MG63 (cell line): ENCODE measurements around the gene PCDHAC2. TPM values are rescaled to one million over a fixed set of nuclear protein-coding genes. Genes with fewer than 3 reads are reported as not detected.

ENCODE experiments used
- DNase-seq: peaks from one replicate; pipeline ENCODE4 v3.0.0-alpha.2; 2020
- H3K27me3 ChIP-seq: fragments of 250-450 bp; sonication (Bioruptor Pico); 2 replicates; pipeline ENCODE4 v1.5.1; 2020; ENCODE audit warnings: mild to moderate bottlenecking, moderate library complexity
- H3K36me3 ChIP-seq: fragments of 250-450 bp; sonication (Bioruptor Pico); 2 replicates; pipeline ENCODE4 v1.5.1; 2020; ENCODE audit warnings: mild to moderate bottlenecking, moderate library complexity
- H3K4me3 ChIP-seq: fragments of 250-450 bp; sonication (Bioruptor Pico); 2 replicates; pipeline ENCODE4 v1.5.1; 2020; ENCODE audit warnings: mild to moderate bottlenecking, moderate library complexity
- H3K9me3 ChIP-seq: fragments of 250-450 bp; sonication (Bioruptor Pico); 2 replicates; pipeline ENCODE4 v1.5.1; 2020; ENCODE audit warnings: mild to moderate bottlenecking, moderate library complexity
- total RNA-seq: library from RNA; depleted of rRNA; stranded (reverse); fragments of >200 nt; shearing (Covaris generic); gene quantifications from 2 replicates; pipeline ENCODE4 v1.2.3, GENCODE V29; 2014; ENCODE audit warnings: low replicate concordance; rRNA removed

The PCDHAC2 gene
- total RNA-seq = 0.07 TPM in 1 of 2 replicates, not detected in the other

DNA sequence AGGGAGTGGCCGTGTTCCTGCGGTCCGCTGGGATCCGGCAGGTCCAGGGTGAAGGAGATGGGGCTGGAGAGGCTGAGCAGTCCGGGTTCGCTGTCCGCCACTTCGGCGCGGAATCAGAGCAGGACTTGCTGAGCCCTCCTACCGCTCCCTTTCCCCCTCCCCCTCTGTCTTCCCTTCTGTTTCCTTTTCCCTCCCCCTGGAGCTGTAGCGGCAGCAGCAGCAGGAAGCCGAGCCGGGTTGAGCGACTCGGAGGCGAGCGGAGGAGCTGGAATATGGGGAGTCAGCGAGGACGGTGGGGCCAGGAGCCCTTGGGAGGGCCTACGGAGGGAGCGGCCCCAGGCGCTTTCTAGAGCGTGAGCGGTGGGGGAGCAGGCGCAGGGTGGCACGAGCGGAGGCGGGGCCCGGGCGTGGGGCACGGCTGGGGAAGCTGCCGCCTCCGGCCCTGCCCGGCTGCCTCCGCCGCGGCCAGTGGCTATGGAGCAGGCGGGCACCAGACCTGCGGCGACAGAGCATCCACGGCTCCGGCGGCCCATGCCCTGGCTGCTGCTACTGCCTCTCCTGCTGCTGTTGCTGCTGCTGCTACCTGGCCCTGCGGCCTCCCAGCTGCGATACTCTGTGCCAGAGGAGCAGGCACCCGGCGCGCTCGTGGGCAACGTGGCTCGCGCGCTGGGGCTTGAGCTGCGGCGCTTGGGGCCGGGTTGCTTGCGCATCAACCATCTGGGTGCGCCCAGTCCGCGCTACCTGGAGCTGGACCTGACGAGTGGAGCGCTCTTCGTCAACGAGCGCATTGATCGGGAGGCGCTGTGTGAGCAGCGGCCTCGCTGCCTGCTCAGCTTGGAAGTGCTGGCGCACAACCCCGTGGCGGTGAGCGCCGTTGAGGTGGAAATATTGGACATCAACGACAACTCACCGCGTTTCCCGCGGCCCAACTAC lies at the start of gene PCDHAC2:
Gene PCDHAC2, plus strand, starts transcription at position 184 of the 933 bp plus-strand sequence. Its CDS starts 291 bp downstream, at position 475.
- Histone ChIP-seq H3K27me3 (peaks cover 5% of the 10 kb centered on the region; the same call in 1 of the 2 replicates), H3K4me3 (peak within 1 kb of the TSS; percentile 53), H3K36me3 (no peaks in the 10 kb centered on the region), H3K9me3 (no peaks in the 10 kb centered on the region)
- peak; percentile 69 for DNase-seq

- Histone ChIP-seq H3K36me3 (no peaks in the 10 kb centered on the region), H3K27me3 (peaks cover 41% of the 10 kb centered on the region), H3K4me3 (no peak overlapping the region), H3K9me3 (peaks cover 2% of the 10 kb centered on the region)
- DNase-seq = no peak
Observed at GRCh38 chr5:140923601-140924000, 42.7 kb upstream of the PCDHAC2 start.

GRCh38 chr5:140925806-140926442 lies 40.4 kb upstream of the PCDHAC2 start, which contains the start of gene PCDHAC1:
Gene PCDHAC1 (plus strand): TSS chr5:140926299. CDS start chr5:140926893, 594 bp downstream.
- peak within 1 kb of the TSS; percentile 36 for H3K4me3 ChIP-seq
- peaks cover 39% of the 10 kb centered on the region for H3K27me3 ChIP-seq
- no peak for DNase-seq
- peaks cover 2% of the 10 kb centered on the region for H3K9me3 ChIP-seq
- no peaks in the 10 kb centered on the region for H3K36me3 ChIP-seq

DNA sequence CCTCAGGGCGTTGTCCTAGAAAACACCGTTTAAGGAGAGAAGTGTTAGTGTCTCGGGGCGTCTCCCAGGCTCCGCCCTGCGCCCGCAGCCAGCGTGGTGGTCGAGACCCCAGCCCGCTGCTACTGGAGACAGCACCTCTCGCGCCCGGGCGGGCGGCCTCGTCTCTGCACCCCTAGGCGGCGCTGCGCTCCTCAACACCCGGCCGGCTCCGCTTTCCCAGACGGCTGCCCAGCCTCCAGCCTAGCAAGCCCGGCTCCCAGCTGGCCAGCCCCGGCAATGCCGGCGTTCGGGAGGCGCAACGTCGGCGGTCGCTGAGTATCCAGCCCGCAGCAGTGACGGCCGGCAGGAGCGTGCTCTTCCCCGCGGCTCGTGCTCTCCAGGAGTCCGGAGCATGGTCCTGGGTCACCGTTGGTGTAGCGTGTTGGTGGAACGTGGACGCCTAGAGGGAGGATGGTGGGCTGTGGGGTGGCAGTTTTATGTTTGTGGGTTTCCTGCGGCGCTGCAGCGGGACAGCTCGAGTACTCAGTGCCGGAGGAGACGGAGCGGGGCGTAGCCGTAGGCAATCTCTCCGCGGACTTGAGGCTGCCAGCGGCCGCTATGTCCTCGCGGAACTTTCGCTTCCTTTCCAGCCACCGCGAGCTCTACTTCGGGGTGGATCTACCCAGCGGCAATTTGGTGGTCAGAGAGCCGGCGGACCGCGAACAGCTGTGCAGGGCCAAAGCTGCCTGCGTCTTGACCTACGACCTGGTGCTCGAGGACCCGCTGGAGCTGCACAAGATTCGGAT lies 39.6 kb upstream of the PCDHAC2 start:
- Histone ChIP-seq H3K36me3 (no peaks in the 10 kb centered on the region), H3K4me3 (peak overlapping the region; percentile 36), H3K27me3 (peaks cover 39% of the 10 kb centered on the region), H3K9me3 (peaks cover 2% of the 10 kb centered on the region)
- peak; percentile 81 for DNase-seq

DNA sequence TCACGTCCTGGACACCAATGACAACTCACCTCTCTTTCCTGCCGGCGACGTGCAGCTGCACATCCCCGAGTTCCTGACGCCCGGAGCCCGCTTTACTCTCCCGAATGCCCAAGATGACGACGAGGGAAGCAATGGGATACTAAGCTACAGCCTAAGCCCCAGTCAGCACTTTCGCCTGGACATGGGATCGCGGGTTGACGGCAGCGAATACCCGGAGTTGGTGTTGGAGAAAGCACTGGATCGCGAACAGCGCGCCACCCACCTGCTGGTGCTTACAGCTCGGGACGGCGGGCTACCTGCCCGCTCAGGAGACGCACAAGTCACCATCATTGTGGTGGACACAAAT lies 39.1 kb upstream of the PCDHAC2 start:
- Histone ChIP-seq H3K4me3 (peak overlapping the region; percentile 36), H3K9me3 (peaks cover 2% of the 10 kb centered on the region), H3K36me3 (no peaks in the 10 kb centered on the region), H3K27me3 (peaks cover 40% of the 10 kb centered on the region)
- no peak for DNase-seq

- no peak overlapping the region for H3K4me3 ChIP-seq
- H3K9me3 ChIP-seq = no peaks in the 10 kb centered on the region
- DNase-seq = no peak
- no peaks in the 10 kb centered on the region for H3K36me3 ChIP-seq
- H3K27me3 ChIP-seq = peaks cover 10% of the 10 kb centered on the region; the same call in 1 of the 2 replicates
Observed at GRCh38 chr5:140934964-140935606, 31.2 kb upstream of the PCDHAC2 start.

GRCh38 chr5:140946578-140946977 lies 19.7 kb upstream of the PCDHAC2 start:
- H3K4me3 ChIP-seq = no peak overlapping the region
- no peak for DNase-seq
- peaks cover 3% of the 10 kb centered on the region for H3K9me3 ChIP-seq
- H3K36me3 ChIP-seq = no peaks in the 10 kb centered on the region
- H3K27me3 ChIP-seq = peaks cover 11% of the 10 kb centered on the region

- H3K27me3 ChIP-seq = peaks cover 7% of the 10 kb centered on the region
- H3K4me3 ChIP-seq = no peak overlapping the region
- DNase-seq = no peak
- no peaks in the 10 kb centered on the region for H3K9me3 ChIP-seq
- H3K36me3 ChIP-seq = no peaks in the 10 kb centered on the region
Observed at GRCh38 chr5:140951636-140952035, 14.6 kb upstream of the PCDHAC2 start.

DNA sequence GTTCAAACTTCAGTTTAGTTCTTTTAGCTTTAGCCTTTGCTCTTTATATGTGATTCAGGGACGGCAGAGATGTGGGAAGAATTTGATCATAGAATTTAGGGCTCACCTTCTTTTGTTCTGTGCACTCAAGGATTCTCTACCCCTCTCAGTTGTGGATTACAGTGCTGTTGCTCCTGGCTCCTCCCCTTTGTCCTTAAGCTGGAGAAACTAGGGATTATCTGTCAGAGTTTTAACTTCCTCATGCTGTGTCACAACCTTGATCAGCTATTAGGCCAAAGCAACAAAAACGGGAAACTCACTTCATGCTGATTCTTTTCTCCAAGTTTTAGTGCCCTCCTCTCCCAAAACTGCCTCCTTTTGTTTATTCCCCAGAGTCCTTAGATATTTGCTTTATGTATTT lies 13.0 kb upstream of the PCDHAC2 start:
- DNase-seq = no peak
- no peaks in the 10 kb centered on the region for H3K36me3 ChIP-seq
- H3K27me3 ChIP-seq = peaks cover 10% of the 10 kb centered on the region
- H3K4me3 ChIP-seq = no peak overlapping the region
- no peaks in the 10 kb centered on the region for H3K9me3 ChIP-seq

GRCh38 chr5:140962190-140962589 lies 4.1 kb upstream of the PCDHAC2 start:
- peaks cover 3% of the 10 kb centered on the region; the same call in 1 of the 2 replicates for H3K27me3 ChIP-seq
- no peak overlapping the region for H3K4me3 ChIP-seq
- no peak for DNase-seq
- no peaks in the 10 kb centered on the region for H3K9me3 ChIP-seq
- no peaks in the 10 kb centered on the region for H3K36me3 ChIP-seq

- Histone ChIP-seq H3K36me3 (no peaks in the 10 kb centered on the region), H3K4me3 (no peak overlapping the region), H3K9me3 (no peaks in the 10 kb centered on the region), H3K27me3 (peaks cover 2% of the 10 kb centered on the region; the same call in 1 of the 2 replicates)
- DNase-seq = no peak
Observed at GRCh38 chr5:140964356-140964755, 1.9 kb upstream of the PCDHAC2 start.

- Histone ChIP-seq H3K36me3 (no peaks in the 10 kb centered on the region), H3K27me3 (peaks cover 5% of the 10 kb centered on the region; the same call in 1 of the 2 replicates), H3K4me3 (peak overlapping the region; percentile 53), H3K9me3 (no peaks in the 10 kb centered on the region)
- no peak for DNase-seq
Observed at GRCh38 chr5:140965905-140966292, 377 bp upstream of the PCDHAC2 start.

DNA sequence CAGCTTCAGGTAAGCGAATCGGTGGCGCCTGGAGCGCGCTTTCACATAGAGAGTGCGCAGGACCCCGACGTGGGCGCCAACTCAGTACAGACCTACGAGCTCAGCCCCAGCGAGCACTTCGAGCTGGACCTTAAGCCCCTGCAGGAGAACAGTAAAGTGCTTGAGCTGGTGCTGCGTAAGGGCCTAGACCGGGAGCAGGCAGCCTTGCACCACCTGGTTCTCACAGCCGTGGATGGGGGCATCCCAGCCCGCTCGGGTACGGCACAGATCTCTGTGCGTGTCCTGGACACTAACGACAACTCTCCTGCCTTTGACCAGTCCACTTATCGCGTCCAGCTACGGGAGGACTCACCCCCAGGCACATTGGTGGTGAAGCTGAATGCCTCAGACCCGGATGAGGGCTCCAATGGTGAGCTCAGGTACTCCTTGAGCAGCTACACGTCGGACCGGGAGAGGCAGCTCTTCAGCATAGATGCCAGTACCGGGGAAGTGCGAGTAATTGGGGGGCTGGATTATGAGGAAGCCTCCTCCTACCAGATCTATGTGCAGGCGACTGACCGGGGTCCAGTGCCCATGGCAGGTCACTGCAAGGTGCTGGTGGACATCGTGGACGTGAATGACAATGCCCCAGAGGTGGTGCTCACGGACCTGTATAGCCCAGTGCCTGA lies 1.1 kb downstream of the PCDHAC2 start:
- H3K27me3 ChIP-seq = peaks cover 5% of the 10 kb centered on the region; the same call in 1 of the 2 replicates
- no peaks in the 10 kb centered on the region for H3K36me3 ChIP-seq
- H3K9me3 ChIP-seq = no peaks in the 10 kb centered on the region
- no peak overlapping the region for H3K4me3 ChIP-seq
- DNase-seq = no peak

DNA sequence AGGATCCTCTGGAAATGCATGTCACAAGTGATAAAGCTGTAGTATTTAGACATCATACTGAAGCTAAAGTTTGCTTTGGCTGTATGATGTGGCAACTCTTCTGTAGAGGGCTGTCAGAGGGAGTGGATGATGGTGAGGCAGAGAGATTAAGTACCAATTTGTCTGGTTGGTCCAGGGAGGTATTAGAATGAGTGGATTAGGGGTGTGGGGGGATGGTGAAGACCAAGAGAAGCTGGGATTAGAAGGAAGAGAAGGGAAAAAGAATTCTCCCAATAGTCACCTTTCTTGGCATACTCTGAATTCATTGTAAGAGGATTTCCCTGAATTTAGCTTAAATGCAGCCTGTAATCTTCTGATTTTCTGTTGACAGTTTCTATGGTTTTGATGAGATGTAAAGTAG lies 3.6 kb downstream of the PCDHAC2 start:
- Histone ChIP-seq H3K9me3 (no peaks in the 10 kb centered on the region), H3K27me3 (peaks cover 5% of the 10 kb centered on the region; the same call in 1 of the 2 replicates), H3K36me3 (no peaks in the 10 kb centered on the region), H3K4me3 (no peak overlapping the region)
- no peak for DNase-seq

DNA sequence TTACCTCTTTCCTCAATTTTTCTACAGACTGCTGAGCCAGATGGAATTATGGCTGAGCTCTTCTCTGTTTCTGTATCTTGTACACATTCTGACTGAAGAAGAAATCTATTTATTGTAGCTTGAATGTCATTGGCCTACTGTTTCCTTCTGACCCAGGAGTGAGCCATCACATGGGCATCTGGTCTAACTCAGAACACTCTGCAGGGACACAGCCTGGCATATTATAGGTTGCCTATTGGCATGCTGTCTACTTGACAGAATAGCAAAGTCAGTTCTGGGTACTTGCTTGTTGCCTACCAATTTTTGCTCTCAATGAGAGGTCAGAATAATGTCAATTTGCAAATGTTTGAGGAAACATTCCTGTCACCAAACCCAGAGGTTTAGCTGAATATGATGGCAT lies 7.3 kb downstream of the PCDHAC2 start:
- no peak for DNase-seq
- no peaks in the 10 kb centered on the region for H3K36me3 ChIP-seq
- peaks cover 3% of the 10 kb centered on the region; the same call in 1 of the 2 replicates for H3K27me3 ChIP-seq
- no peaks in the 10 kb centered on the region for H3K9me3 ChIP-seq
- H3K4me3 ChIP-seq = no peak overlapping the region

- H3K36me3 ChIP-seq = no peaks in the 10 kb centered on the region
- no peak for DNase-seq
- no peak overlapping the region for H3K4me3 ChIP-seq
- no peaks in the 10 kb centered on the region for H3K9me3 ChIP-seq
- no peaks in the 10 kb centered on the region; the same call in 1 of the 2 replicates for H3K27me3 ChIP-seq
Observed at GRCh38 chr5:140977003-140977402, 10.7 kb downstream of the PCDHAC2 start.
